ENCODE results near the gene CCDC38. TPM values are rescaled to one million over a fixed set of nuclear protein-coding genes. Genes with fewer than 3 reads are reported as not detected.

CCDC38 gene
- polyA plus RNA-seq, 1 experiment, result not detected

- ChIA-PET POLR2A (no interaction called here), CTCF (interaction anchor here (0.9 kb wide), 1 partner anchor 10 kb away, joined by 3 read pairs; no protein-coding TSS in a partner anchor)
Observed at GRCh38 chr12:95881331-95881955, 61.0 kb downstream of the CCDC38 start.

GRCh38 chr12:95880895-95881294 lies 61.5 kb downstream of the CCDC38 start:
- no peaks in the 10 kb centered on the region for H3K27me3 ChIP-seq (ENCODE audit: control insufficient read depth, insufficient read depth, low read length)
- ChIA-PET CTCF (interaction anchor here (0.9 kb wide), 1 partner anchor 9 kb away, joined by 3 read pairs; no protein-coding TSS in a partner anchor), POLR2A (no interaction called here)
- no peak for TF ChIP-seq CTCF (IDR thresholded peaks at IDR 0.05; ENCODE audit: insufficient read depth, low read depth, low read length)
- DNase-seq (ENCODE audit: low read depth), result no peak
- no peaks in the 10 kb centered on the region for H3K36me3 ChIP-seq (ENCODE audit: control insufficient read depth, insufficient read depth, low read length)
- no peak overlapping the region for H3K4me3 ChIP-seq (ENCODE audit: low read depth, low read length)

More at GRCh38 chr12:95881331-95881955, 61.0 kb downstream of the CCDC38 start:
- DNase-seq (ENCODE audit: low read depth), result no peak
- H3K4me3 ChIP-seq (ENCODE audit: low read depth, low read length), result no peak overlapping the region
- H3K27me3 ChIP-seq (ENCODE audit: control insufficient read depth, insufficient read depth, low read length), result no peaks in the 10 kb centered on the region
- TF ChIP-seq CTCF (IDR thresholded peaks at IDR 0.05; ENCODE audit: insufficient read depth, low read depth, low read length), result no peak
- no peaks in the 10 kb centered on the region for H3K36me3 ChIP-seq (ENCODE audit: control insufficient read depth, insufficient read depth, low read length)

- Histone ChIP-seq H3K4me3 (ENCODE audit: low read depth, low read length) (no peak overlapping the region), H3K36me3 (ENCODE audit: control insufficient read depth, insufficient read depth, low read length) (no peaks in the 10 kb centered on the region), H3K27me3 (ENCODE audit: control insufficient read depth, insufficient read depth, low read length) (no peaks in the 10 kb centered on the region)
- no peak for DNase-seq (ENCODE audit: low read depth)
- POLR2A ChIA-PET, result no interaction called here
- TF ChIP-seq CTCF (IDR thresholded peaks at IDR 0.05; ENCODE audit: insufficient read depth, low read depth, low read length), result no peak
- CTCF ChIA-PET, result interaction anchor here (0.5 to 1.5 kb wide), 2 partner anchors 19 to 293 kb away, joined by 3 to 5 read pairs; no protein-coding TSS in a partner anchor
Observed at GRCh38 chr12:95877622-95878021, 64.8 kb downstream of the CCDC38 start.

- ChIA-PET POLR2A (no interaction called here), CTCF (interaction anchor here (0.8 kb wide), 1 partner anchor 32 kb away, joined by 3 read pairs; no protein-coding TSS in a partner anchor)
- Histone ChIP-seq H3K36me3 (ENCODE audit: control insufficient read depth, insufficient read depth, low read length) (no peaks in the 10 kb centered on the region), H3K27me3 (ENCODE audit: control insufficient read depth, insufficient read depth, low read length) (no peaks in the 10 kb centered on the region), H3K4me3 (ENCODE audit: low read depth, low read length) (no peak overlapping the region)
- no peak for DNase-seq (ENCODE audit: low read depth)
- no peak for TF ChIP-seq CTCF (IDR thresholded peaks at IDR 0.05; ENCODE audit: insufficient read depth, low read depth, low read length)
Observed at GRCh38 chr12:95874452-95874851, 68.0 kb downstream of the CCDC38 start.

- Histone ChIP-seq H3K36me3 (ENCODE audit: control insufficient read depth, insufficient read depth, low read length) (no peaks in the 10 kb centered on the region), H3K4me3 (ENCODE audit: low read depth, low read length) (no peak overlapping the region), H3K27me3 (ENCODE audit: control insufficient read depth, insufficient read depth, low read length) (no peaks in the 10 kb centered on the region)
- DNase-seq (ENCODE audit: low read depth), result no peak
- ChIA-PET POLR2A (no interaction called here), CTCF (no interaction called here)
- no peak for TF ChIP-seq CTCF (IDR thresholded peaks at IDR 0.05; ENCODE audit: insufficient read depth, low read depth, low read length)
Observed at GRCh38 chr12:95870897-95871296, 71.5 kb downstream of the CCDC38 start.

Data from BJ (cell line).